ENCODE results near the gene RBL2. TPM values are rescaled to one million over a fixed set of nuclear protein-coding genes. Genes with fewer than 3 reads are reported as not detected.
A peak's percentile ranks its signal among the peaks of the same experiment; 100 is the strongest.

RBL2 gene
- total and polyA plus RNA-seq, 9 of the 15 experiments (the other 6 are each of a cell fraction or from before 2014, with no cell fraction given): 7.8 to 76.3 (median 28.5) TPM

- TF ChIP-seq, protein P1, sequence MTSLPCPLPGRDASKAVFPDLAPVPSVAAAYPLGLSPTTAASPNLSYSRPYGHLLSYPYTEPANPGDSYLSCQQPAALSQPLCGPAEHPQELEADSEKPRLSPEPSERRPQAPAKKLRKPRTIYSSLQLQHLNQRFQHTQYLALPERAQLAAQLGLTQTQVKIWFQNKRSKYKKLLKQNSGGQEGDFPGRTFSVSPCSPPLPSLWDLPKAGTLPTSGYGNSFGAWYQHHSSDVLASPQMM (CRISPR knock-in tag; IDR thresholded peaks at IDR 0.05): no peak
- 0 out of 2 replicates have a peak, but pooled peaks have one; percentile 46 for TF ChIP-seq PYGO2 (tag; IDR thresholded peaks at IDR 0.05)
- no peak for TF ChIP-seq JUN (IDR thresholded peaks at IDR 0.05; ENCODE audit: borderline replicate concordance, low read depth, low read length)
- TF ChIP-seq JUN (CRISPR knock-in tag; IDR thresholded peaks at IDR 0.05; ENCODE audit: borderline replicate concordance): no peak
- no peak for TF ChIP-seq HDAC3 (IDR thresholded peaks at IDR 0.05; ENCODE audit: borderline replicate concordance, partially characterized antibody)
- TF ChIP-seq AFF4 (CRISPR knock-in tag; IDR thresholded peaks at IDR 0.05): no peak
- TF ChIP-seq, protein P2, sequence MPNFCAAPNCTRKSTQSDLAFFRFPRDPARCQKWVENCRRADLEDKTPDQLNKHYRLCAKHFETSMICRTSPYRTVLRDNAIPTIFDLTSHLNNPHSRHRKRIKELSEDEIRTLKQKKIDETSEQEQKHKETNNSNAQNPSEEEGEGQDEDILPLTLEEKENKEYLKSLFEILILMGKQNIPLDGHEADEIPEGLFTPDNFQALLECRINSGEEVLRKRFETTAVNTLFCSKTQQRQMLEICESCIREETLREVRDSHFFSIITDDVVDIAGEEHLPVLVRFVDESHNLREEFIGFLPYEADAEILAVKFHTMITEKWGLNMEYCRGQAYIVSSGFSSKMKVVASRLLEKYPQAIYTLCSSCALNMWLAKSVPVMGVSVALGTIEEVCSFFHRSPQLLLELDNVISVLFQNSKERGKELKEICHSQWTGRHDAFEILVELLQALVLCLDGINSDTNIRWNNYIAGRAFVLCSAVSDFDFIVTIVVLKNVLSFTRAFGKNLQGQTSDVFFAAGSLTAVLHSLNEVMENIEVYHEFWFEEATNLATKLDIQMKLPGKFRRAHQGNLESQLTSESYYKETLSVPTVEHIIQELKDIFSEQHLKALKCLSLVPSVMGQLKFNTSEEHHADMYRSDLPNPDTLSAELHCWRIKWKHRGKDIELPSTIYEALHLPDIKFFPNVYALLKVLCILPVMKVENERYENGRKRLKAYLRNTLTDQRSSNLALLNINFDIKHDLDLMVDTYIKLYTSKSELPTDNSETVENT (CRISPR knock-in tag; IDR thresholded peaks at IDR 0.05): no peak
- no peak for TF ChIP-seq EP400 (IDR thresholded peaks at IDR 0.05)
- no peak for TF ChIP-seq GATA2 (CRISPR knock-in tag; IDR thresholded peaks at IDR 0.05)
- TF ChIP-seq ZNF282 (CRISPR knock-in tag; IDR thresholded peaks at IDR 0.05): no peak
- no peak for TF ChIP-seq MIER1 (IDR thresholded peaks at IDR 0.05; ENCODE audit: low read depth)
- TF ChIP-seq, protein P3, sequence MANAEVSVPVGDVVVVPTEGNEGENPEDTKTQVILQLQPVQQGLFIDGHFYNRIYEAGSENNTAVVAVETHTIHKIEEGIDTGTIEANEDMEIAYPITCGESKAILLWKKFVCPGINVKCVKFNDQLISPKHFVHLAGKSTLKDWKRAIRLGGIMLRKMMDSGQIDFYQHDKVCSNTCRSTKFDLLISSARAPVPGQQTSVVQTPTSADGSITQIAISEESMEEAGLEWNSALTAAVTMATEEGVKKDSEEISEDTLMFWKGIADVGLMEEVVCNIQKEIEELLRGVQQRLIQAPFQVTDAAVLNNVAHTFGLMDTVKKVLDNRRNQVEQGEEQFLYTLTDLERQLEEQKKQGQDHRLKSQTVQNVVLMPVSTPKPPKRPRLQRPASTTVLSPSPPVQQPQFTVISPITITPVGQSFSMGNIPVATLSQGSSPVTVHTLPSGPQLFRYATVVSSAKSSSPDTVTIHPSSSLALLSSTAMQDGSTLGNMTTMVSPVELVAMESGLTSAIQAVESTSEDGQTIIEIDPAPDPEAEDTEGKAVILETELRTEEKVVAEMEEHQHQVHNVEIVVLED (CRISPR knock-in tag; IDR thresholded peaks at IDR 0.05): peak; percentile 43; the same call in 1 of the 2 replicates
- no peak for TF ChIP-seq ZNF512 (tag; IDR thresholded peaks at IDR 0.05)
- peak; percentile 86 for TF ChIP-seq HDAC8 (tag; IDR thresholded peaks at IDR 0.05)
- TF ChIP-seq BRF1 (IDR thresholded peaks at IDR 0.05; ENCODE audit: borderline replicate concordance, extremely low read depth, insufficient read length): no peak
- TF ChIP-seq, protein P4, sequence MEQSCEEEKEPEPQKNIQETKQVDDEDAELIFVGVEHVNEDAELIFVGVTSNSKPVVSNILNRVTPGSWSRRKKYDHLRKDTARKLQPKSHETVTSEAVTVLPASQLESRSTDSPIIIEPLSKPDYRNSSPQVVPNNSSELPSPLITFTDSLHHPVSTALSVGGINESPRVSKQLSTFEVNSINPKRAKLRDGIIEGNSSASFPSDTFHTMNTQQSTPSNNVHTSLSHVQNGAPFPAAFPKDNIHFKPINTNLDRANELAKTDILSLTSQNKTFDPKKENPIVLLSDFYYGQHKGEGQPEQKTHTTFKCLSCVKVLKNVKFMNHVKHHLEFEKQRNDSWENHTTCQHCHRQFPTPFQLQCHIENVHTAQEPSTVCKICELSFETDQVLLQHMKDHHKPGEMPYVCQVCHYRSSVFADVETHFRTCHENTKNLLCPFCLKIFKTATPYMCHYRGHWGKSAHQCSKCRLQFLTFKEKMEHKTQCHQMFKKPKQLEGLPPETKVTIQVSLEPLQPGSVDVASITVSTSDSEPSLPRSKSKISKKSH (CRISPR knock-in tag; IDR thresholded peaks at IDR 0.05): no peak
- no peak for TF ChIP-seq SUPT5H (IDR thresholded peaks at IDR 0.05)
These were observed 3.9 kb upstream of the RBL2 start (continued) for GRCh38 chr16:53430363-53430762.
